GM10248 (cell line): Measurements from ENCODE around the gene LIPT2.

Experiments used
- CTCF ChIA-PET: fragments of 300-600 bp; sonication (Branson Sonifier 250); formaldehyde crosslinking; extraction: SDS; loops from one replicate; lab custom pipeline; 2021; ENCODE audit warnings: antibody characterized with exemption; lab: Yijun Ruan, JAX
- POLR2A ChIA-PET: fragments of 350-650 bp; sonication (Branson Sonifier 250); formaldehyde crosslinking; extraction: SDS; loops from one replicate; lab custom pipeline; 2020; ENCODE audit warnings: antibody characterized with exemption; lab: Yijun Ruan, JAX
- DNase-seq: peaks from one replicate; pipeline ENCODE4 v3.0.0; 2012; ENCODE audit errors: extremely low spot score
- TF ChIP-seq, protein P1 (sequence below): IDR thresholded peaks from 2 replicates; pipeline ENCODE4 v1.5.1; 2012; ENCODE audit warnings: mild to moderate bottlenecking, low read depth; ENCODE audit errors: extremely low read depth, missing control alignments, control extremely low read depth

Gene LIPT2

DNA sequence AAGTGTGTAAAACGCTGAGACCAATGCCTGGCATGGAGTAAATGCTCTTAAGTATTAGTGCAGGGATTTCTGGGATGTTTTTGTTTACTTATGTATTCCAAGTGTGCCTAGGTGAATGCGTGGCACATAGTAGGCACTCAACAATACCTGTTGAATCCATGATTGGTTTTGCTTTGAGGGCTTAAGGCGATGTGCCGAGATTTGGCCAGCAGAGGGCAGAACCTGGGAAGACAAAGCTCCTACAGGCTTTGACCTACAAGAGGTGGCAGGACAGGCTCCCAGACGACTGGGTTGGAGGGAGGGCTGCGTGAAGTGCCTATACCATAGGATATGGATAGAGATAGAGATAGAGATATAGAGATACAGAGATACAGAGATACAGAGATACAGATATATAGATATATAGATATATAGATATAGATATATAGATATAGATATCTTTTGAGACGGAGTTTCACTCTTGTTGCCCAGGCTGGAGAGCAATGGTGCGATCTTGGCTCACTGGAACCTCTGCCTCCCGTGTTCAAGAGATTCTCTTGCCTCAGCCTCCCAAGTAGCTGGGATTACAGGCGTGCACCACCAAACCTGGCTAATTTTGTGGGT lies 40.0 kb downstream of the LIPT2 start:
- ChIA-PET POLR2A (no interaction called here), CTCF (interaction anchor here (0.6 to 8.5 kb wide), 43 partner anchors 9 to 795 kb away, joined by 3 to 192 read pairs (median 4); partner anchors contain the start of genes LIPT2, PGM2L1 and POLD3)
- TF ChIP-seq, protein P1, sequence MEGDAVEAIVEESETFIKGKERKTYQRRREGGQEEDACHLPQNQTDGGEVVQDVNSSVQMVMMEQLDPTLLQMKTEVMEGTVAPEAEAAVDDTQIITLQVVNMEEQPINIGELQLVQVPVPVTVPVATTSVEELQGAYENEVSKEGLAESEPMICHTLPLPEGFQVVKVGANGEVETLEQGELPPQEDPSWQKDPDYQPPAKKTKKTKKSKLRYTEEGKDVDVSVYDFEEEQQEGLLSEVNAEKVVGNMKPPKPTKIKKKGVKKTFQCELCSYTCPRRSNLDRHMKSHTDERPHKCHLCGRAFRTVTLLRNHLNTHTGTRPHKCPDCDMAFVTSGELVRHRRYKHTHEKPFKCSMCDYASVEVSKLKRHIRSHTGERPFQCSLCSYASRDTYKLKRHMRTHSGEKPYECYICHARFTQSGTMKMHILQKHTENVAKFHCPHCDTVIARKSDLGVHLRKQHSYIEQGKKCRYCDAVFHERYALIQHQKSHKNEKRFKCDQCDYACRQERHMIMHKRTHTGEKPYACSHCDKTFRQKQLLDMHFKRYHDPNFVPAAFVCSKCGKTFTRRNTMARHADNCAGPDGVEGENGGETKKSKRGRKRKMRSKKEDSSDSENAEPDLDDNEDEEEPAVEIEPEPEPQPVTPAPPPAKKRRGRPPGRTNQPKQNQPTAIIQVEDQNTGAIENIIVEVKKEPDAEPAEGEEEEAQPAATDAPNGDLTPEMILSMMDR, result peak; percentile 83
- peak; percentile 69 for DNase-seq

DNA sequence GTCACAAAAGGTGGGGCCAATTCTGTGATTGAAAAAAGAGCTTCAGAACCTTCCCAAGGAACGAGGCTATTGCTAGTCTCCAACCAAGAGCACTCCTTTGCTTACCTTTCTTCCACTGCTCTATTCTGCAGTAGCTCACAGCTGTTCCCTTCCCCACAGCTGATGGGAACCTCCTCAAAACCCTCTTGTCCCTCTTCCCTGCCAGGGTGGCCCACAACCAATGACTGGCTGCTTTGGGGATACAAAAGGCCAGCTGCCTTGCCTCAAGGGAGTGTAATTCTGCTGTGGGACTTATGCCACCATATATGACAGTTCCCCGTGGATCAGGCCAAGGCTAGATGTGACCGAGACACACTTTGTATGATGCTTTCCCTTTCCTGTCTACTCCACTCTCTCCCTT lies 41.2 kb downstream of the LIPT2 start:
- POLR2A ChIA-PET, result no interaction called here
- TF ChIP-seq, protein P1, result no peak
- CTCF ChIA-PET, result interaction anchor here (0.7 to 8.5 kb wide), 26 partner anchors 9 to 796 kb away, joined by 3 to 192 read pairs (median 6); partner anchors contain the start of genes LIPT2 and POLD3
- no peak for DNase-seq

DNA sequence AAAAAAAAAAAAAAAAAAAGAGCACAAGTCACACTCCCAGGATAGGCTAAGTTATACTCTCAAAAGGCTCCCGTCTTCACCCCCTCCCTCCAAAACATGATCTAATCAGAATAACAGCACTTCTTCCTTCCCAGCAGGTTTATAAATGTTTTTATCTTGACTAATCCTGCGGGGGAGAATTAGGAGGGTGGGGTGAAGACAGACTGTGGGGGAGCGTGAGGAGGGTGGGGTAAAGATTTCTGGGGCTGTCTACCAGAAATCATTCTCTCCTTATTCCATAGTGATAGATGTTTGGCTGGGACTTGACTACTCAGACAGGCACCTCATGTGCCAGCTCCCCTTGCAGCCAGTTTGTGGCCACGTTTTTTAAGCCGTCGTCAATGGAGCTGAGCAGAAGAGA lies 43.2 kb downstream of the LIPT2 start:
- DNase-seq, result no peak
- POLR2A ChIA-PET, result no interaction called here
- TF ChIP-seq, protein P1, result no peak
- CTCF ChIA-PET, result interaction anchor here (0.7 to 8.5 kb wide), 29 partner anchors 8 to 493 kb away, joined by 3 to 192 read pairs (median 6); no protein-coding TSS in a partner anchor

DNA sequence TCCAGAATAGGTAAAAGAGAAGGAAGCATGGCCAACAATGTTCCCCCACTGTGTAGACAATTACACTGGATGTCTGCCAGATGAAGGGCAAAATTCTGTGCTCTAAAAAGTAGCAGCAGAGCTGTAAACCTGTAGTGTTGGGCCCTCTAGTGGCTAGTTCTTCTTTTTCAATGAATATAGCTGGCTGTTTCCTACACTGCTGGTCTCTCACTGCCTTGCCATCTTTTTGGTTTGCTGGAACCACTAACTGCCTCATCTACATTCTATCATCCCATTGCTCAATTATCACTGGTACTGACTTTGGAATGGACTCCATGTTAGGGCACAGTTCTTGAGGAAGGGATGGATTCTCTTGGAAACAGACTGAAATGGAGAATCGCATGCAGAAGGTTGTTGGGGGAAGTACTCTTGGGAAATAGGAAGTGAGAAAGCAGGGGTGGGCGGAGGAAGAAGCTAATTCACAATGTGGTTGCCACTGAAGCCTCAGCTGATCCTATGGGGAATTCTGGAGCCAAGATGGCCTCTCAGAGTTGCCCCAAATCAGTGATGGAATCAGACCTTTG lies 44.1 kb downstream of the LIPT2 start:
- TF ChIP-seq, protein P1, result peak; percentile 59
- ChIA-PET CTCF (interaction anchor here (0.6 to 8.5 kb wide), 41 partner anchors 9 to 691 kb away, joined by 3 to 192 read pairs (median 4); no protein-coding TSS in a partner anchor), POLR2A (no interaction called here)
- DNase-seq, result peak; percentile 65

DNA sequence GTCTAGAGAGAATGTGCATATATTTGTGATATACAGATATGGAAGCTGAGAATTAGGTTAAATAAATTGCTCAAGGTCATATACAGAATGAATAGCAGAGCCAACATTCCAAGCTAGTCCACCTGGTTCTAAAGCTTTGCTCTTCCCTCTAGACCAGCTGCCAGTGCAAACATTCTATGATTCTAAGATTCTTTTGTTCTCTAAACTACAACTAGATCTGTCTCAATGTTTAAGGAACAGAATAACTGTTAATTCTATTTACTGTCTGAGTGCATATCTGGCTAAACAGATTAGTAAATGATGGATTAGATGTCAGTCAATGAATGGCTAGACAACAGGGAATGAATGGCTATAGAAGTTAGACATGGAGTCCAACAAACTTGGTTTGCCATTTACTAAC lies 45.8 kb downstream of the LIPT2 start:
- DNase-seq, result no peak
- ChIA-PET POLR2A (no interaction called here), CTCF (interaction anchor here (1.0 to 8.3 kb wide), 5 partner anchors 11 to 255 kb away, joined by 3 to 136 read pairs (median 4); partner anchors contain the start of gene LIPT2)
- TF ChIP-seq, protein P1, result no peak

DNA sequence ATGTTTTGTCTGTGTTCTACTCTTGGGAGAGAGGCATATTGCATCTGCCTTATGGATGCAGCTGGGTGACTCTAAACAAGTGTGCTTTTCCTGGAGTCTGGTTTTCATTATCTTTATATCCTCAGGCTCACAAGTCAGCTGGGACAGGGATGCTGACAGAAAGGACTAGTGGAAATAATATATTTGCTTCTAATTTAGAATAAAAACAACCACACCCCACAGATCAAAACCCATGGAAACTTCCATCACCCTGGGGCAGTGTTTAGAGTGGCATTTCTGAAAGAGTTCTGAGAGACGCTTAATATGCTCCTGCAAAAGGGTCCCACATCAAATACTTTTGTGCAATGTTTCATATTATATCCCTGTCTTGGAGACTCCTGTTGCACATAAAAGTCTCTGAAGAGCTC lies 47.0 kb downstream of the LIPT2 start:
- DNase-seq, result no peak
- TF ChIP-seq, protein P1, result no peak
- ChIA-PET POLR2A (no interaction called here), CTCF (interaction anchor here (1.1 to 5.5 kb wide), 5 partner anchors 10 to 256 kb away, joined by 3 to 44 read pairs (median 8); no protein-coding TSS in a partner anchor)
